Activated T-cell treated with anti-CD3 and anti-CD28 coated beads, Interleukin-2, amount 50 U/mL, for 72 hours (primary cell): ENCODE data around the gene BAG3. TPM values are rescaled to one million over a fixed set of nuclear protein-coding genes. Genes with fewer than 3 reads are reported as not detected.
"Not testable (repeated sequence)": the region's sequence is repeated elsewhere in the genome, so short reads cannot be mapped to it uniquely, and the experiment has no call there.

Experiments used
- ATAC-seq, 2 donors: fragments of 150-1000 bp; cut with Tn5 transposase; replicated peaks in 1 of 2; 2 replicates each; pipeline ENCODE4 v1.10.0; 2021; ENCODE audit warnings: moderate library complexity in 2 of 2, mild to moderate bottlenecking in 1 of 2
- DNase-seq, 2 donors: peaks; one replicate each; pipeline ENCODE4 v3.0.0; 2021 to 2022; ENCODE audit warnings: mixed read lengths in 1 of 2
- H3K27ac Mint-ChIP-seq: one replicate; pipeline ENCODE4 v1.8.0; 2022; ENCODE audit warnings: mild to moderate bottlenecking, moderate library complexity, mixed read lengths
- H3K27me3 Mint-ChIP-seq: one replicate; pipeline ENCODE4 v1.8.0; 2022; ENCODE audit warnings: low read depth, mixed read lengths
- H3K36me3 Mint-ChIP-seq, 2 donors: one replicate each; pipeline ENCODE4 v1.8.0; 2022; ENCODE audit warnings: mixed read lengths in 2 of 2, mild to moderate bottlenecking in 1 of 2; ENCODE audit not compliant: insufficient read depth in 2 of 2
- H3K4me1 Mint-ChIP-seq: one replicate; pipeline ENCODE4 v1.8.0; 2022; ENCODE audit warnings: low read depth, mixed read lengths
- H3K4me3 Mint-ChIP-seq, 2 donors: one replicate each; pipeline ENCODE4 v1.8.0; 2022; ENCODE audit warnings: mild to moderate bottlenecking in 2 of 2, mixed read lengths in 2 of 2, moderate library complexity in 2 of 2
- H3K9me3 Mint-ChIP-seq, 2 donors: one replicate each; pipeline ENCODE4 v1.8.0; 2022; ENCODE audit warnings: mixed read lengths in 2 of 2
- total RNA-seq, 2 donors: library from RNA; stranded (reverse); gene quantifications; one replicate each; pipeline ENCODE4 v1.2.3, GENCODE V29; 2022

Gene BAG3
- total RNA-seq, 2 donors from 2014 or later = 16.4 to 22.1 TPM

GRCh38 chr10:119662076-119662605 is 11.0 kb downstream of the BAG3 start:
- not testable (repeated sequence) for ATAC-seq, H3K27me3 Mint-ChIP-seq, H3K9me3 Mint-ChIP-seq, H3K27ac Mint-ChIP-seq, H3K36me3 Mint-ChIP-seq, DNase-seq
- H3K4me1 Mint-ChIP-seq = peaks cover 62% of the 10 kb centered on the region
- H3K4me3 Mint-ChIP-seq = peak overlapping the region in 1 of 2 donors; percentile 25

- peak overlapping the region; percentile 90 for H3K27ac Mint-ChIP-seq
- peaks cover 54% of the 10 kb centered on the region for H3K4me1 Mint-ChIP-seq
- DNase-seq (peak in 1 of 2 donors; percentile 39), ATAC-seq (peak; percentile 67 to 89)
- H3K4me3 Mint-ChIP-seq = peak overlapping the region; percentile 57 to 83
- H3K9me3 Mint-ChIP-seq = no peaks in the 10 kb centered on the region
- no peaks in the 10 kb centered on the region for H3K27me3 Mint-ChIP-seq
- H3K36me3 Mint-ChIP-seq = peaks cover 0 to 1% of the 10 kb centered on the region in 2 donors
These were observed 12.9 kb downstream of the BAG3 start for GRCh38 chr10:119663866-119664698.

- Mint-ChIP-seq H3K36me3 (peaks cover 0 to 1% of the 10 kb centered on the region in 2 donors), H3K4me1 (peaks cover 51% of the 10 kb centered on the region), H3K27me3 (no peaks in the 10 kb centered on the region), H3K27ac (no peak overlapping the region), H3K4me3 (no peak overlapping the region), H3K9me3 (no peaks in the 10 kb centered on the region)
- DNase-seq (no peak), ATAC-seq (no peak)
These were observed 14.9 kb downstream of the BAG3 start for GRCh38 chr10:119665901-119666708.

- Mint-ChIP-seq H3K27me3 (no peaks in the 10 kb centered on the region), H3K4me1 (peaks cover 47% of the 10 kb centered on the region), H3K27ac (peak overlapping the region; percentile 70), H3K4me3 (no peak overlapping the region), H3K36me3 (peaks cover 0 to 2% of the 10 kb centered on the region in 2 donors), H3K9me3 (no peaks in the 10 kb centered on the region)
- no peak for DNase-seq
- ATAC-seq = no peak
These were observed 15.5 kb downstream of the BAG3 start for GRCh38 chr10:119666709-119667004.

- no peak overlapping the region for H3K4me3 Mint-ChIP-seq
- ATAC-seq = no peak
- H3K9me3 Mint-ChIP-seq = no peaks in the 10 kb centered on the region
- no peak overlapping the region for H3K27ac Mint-ChIP-seq
- DNase-seq = no peak
- peaks cover 0 to 10% of the 10 kb centered on the region in 2 donors for H3K36me3 Mint-ChIP-seq
- H3K27me3 Mint-ChIP-seq = no peaks in the 10 kb centered on the region
- H3K4me1 Mint-ChIP-seq = peaks cover 37% of the 10 kb centered on the region
These were observed 16.6 kb downstream of the BAG3 start for GRCh38 chr10:119667562-119668328.

GRCh38 chr10:119668461-119668860 is 17.3 kb downstream of the BAG3 start:
- peaks cover 32% of the 10 kb centered on the region for H3K4me1 Mint-ChIP-seq
- no peak for ATAC-seq
- DNase-seq = no peak
- no peaks in the 10 kb centered on the region for H3K27me3 Mint-ChIP-seq
- H3K9me3 Mint-ChIP-seq = no peaks in the 10 kb centered on the region
- peaks cover 5 to 15% of the 10 kb centered on the region in 2 donors for H3K36me3 Mint-ChIP-seq
- H3K27ac Mint-ChIP-seq = no peak overlapping the region
- H3K4me3 Mint-ChIP-seq = no peak overlapping the region

GRCh38 chr10:119669331-119669730 is 18.2 kb downstream of the BAG3 start:
- H3K36me3 Mint-ChIP-seq = peaks cover 5 to 15% of the 10 kb centered on the region in 2 donors
- no peak overlapping the region for H3K27ac Mint-ChIP-seq
- no peaks in the 10 kb centered on the region for H3K27me3 Mint-ChIP-seq
- no peaks in the 10 kb centered on the region for H3K9me3 Mint-ChIP-seq
- peaks cover 23% of the 10 kb centered on the region for H3K4me1 Mint-ChIP-seq
- ATAC-seq (no peak), DNase-seq (no peak)
- H3K4me3 Mint-ChIP-seq = no peak overlapping the region

- ATAC-seq (no peak), DNase-seq (no peak)
- H3K36me3 Mint-ChIP-seq = peaks cover 5 to 15% of the 10 kb centered on the region in 2 donors
- no peak overlapping the region for H3K27ac Mint-ChIP-seq
- no peak overlapping the region for H3K4me3 Mint-ChIP-seq
- H3K4me1 Mint-ChIP-seq = peaks cover 15% of the 10 kb centered on the region
- no peaks in the 10 kb centered on the region for H3K27me3 Mint-ChIP-seq
- no peaks in the 10 kb centered on the region for H3K9me3 Mint-ChIP-seq
These were observed 18.9 kb downstream of the BAG3 start for GRCh38 chr10:119669975-119670640.

- no peak overlapping the region for H3K27ac Mint-ChIP-seq
These were observed 19.5 kb downstream of the BAG3 start for GRCh38 chr10:119670717-119671116.

GRCh38 chr10:119671381-119671780 is 20.2 kb downstream of the BAG3 start:
- Mint-ChIP-seq H3K36me3 (peaks cover 5 to 15% of the 10 kb centered on the region in 2 donors), H3K27ac (no peak overlapping the region), H3K9me3 (no peaks in the 10 kb centered on the region), H3K4me1 (peaks cover 8% of the 10 kb centered on the region), H3K4me3 (no peak overlapping the region), H3K27me3 (no peaks in the 10 kb centered on the region)
- DNase-seq (no peak), ATAC-seq (no peak)

More at GRCh38 chr10:119670717-119671116, 19.5 kb downstream of the BAG3 start:
- Mint-ChIP-seq H3K9me3 (no peaks in the 10 kb centered on the region), H3K27me3 (no peaks in the 10 kb centered on the region), H3K36me3 (peaks cover 5 to 15% of the 10 kb centered on the region in 2 donors), H3K4me3 (no peak overlapping the region), H3K4me1 (peaks cover 13% of the 10 kb centered on the region)
- DNase-seq (no peak), ATAC-seq (no peak)

GRCh38 chr10:119672291-119672690 is 21.1 kb downstream of the BAG3 start:
- peaks cover 5 to 17% of the 10 kb centered on the region in 2 donors for H3K36me3 Mint-ChIP-seq
- no peak overlapping the region for H3K27ac Mint-ChIP-seq
- no peak for DNase-seq
- H3K4me3 Mint-ChIP-seq = no peak overlapping the region
- no peaks in the 10 kb centered on the region for H3K4me1 Mint-ChIP-seq
- no peak for ATAC-seq
- H3K27me3 Mint-ChIP-seq = no peaks in the 10 kb centered on the region
- no peaks in the 10 kb centered on the region for H3K9me3 Mint-ChIP-seq

GRCh38 chr10:119673271-119673670 is 22.1 kb downstream of the BAG3 start:
- Mint-ChIP-seq H3K36me3 (peaks cover 5 to 17% of the 10 kb centered on the region in 2 donors), H3K9me3 (no peaks in the 10 kb centered on the region), H3K4me3 (no peak overlapping the region), H3K4me1 (no peaks in the 10 kb centered on the region), H3K27me3 (no peaks in the 10 kb centered on the region), H3K27ac (no peak overlapping the region)
- ATAC-seq (no peak), DNase-seq (no peak)
